Activated effector memory CD4-positive, alpha-beta T cell treated with anti-CD3 and anti-CD28 coated beads, Interleukin-2, amount 50 U/mL, for 16 hours (primary cell): ENCODE data around the gene MTUS2.
"Not testable (repeated sequence)": the region's sequence is repeated elsewhere in the genome, so short reads cannot be mapped to it uniquely, and the experiment has no call there.

Experiments used
- DNase-seq: peaks from one replicate; pipeline ENCODE4 v3.0.0-alpha.2; 2020

The MTUS2 gene

DNA sequence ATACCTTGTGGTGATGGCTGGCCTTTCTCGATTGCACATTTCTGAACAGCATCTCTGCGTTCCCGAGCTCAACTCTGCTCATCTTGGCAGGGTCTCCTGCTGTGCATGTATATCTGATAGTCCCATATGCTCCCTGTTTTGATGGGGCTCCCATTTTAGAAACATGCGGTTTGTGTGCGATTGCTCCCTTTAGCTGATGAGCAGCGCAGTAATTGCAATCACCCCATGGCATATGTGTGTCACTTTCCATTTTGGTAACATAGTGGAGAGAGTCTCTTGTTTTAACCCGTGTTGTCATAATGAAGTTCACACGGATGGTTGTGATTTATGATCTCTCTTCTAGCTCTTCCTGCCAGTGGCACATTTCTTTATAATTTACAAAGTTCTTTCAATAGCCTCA lies 144.7 kb downstream of the MTUS2 start:
- DNase-seq, result no peak

DNA sequence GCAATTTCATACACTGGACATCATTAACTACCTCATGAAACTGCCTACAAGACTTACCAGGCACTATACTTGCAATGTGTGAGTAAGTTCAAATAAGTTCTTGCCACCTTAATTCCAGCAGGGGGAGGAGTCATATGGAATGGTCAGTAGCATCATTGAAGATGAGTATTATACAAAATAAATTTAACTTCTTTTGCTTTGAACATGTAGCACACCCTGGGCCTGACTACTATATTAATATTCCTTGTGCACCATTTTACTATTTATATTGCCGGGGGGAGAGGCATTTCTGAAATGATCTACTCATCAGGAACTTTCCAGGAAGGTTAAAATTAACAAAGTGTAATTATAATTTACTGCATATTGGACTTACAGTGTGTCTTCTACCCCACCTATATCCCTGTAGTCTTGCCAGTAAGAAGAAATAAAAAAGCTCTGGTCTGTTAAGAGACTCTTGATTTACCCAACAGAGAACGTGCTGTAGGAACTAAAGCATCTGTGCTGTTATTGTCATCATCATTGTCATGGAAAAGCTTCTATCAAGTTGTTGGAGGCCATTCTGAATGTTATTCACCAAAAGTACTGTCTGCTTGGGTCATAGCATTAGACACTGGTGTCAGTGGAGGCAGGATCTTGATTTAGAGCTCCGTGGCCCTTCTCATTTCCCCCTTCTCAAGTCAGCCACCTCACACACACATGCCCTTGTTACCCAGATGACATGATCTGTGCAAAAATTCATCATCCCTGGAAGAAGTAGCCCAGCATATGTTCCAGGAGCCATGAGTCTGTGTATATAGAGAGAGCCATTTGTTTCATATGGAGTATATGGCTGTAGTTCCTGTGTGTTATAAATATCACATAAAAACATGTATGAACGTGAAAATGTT lies 147.1 kb downstream of the MTUS2 start:
- no peak for DNase-seq

DNA sequence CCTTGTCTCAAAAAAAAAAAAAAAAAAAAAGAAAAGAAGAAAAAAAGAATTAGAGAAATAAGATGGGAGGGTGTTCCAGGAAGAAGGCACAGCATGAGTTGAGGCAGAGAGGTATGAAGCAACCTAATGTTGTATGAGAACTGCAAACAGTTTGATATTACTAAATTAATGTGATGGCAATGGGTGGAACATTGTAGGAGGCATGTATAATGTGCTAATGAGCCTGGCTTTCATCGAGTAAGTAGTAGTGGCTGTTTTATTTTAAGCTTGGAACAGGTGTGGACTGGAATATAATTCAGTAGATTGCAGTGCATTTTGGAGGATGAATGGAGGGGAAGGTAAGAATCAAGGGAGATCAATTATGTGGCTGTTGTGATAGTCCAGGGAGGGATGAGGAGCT lies 156.1 kb downstream of the MTUS2 start:
- no peak for DNase-seq

DNA sequence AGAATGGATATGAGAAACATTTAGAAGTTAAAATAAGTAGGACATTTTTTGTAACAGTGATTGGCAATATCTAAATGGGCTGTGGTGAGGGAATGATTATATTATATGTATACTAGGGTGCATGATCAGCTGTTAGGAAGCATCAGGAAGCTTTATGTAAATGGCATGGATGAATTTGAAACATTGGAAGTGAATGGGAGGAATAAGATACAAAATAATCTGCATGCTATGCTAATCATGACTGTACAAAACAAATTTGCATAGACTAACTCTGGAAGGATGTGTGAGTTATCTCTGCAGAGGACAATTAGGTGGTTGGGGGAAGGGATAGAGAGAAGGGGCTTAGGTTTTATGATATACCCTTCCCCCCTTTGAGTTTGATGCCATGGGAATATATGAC lies 156.5 kb downstream of the MTUS2 start:
- no peak for DNase-seq

DNA sequence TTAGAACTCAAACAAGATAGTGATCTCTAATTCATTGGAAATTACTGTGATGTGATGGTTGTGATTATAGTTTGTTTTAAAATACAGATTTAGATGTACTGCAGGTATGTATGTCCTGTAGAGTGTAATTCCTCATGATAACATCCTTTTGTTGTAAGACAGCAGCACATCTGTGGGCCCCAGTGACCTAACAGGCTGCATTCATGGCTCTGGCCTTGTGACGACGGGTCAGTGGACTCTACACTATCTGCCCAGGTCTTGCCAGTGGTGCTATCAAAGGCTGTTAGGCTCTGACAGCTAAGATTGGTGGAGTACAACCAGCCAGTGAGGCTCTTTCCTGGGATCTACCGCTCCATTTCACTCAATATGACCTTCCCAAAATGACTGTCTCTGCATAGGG lies 158.4 kb downstream of the MTUS2 start:
- DNase-seq, result no peak

DNA sequence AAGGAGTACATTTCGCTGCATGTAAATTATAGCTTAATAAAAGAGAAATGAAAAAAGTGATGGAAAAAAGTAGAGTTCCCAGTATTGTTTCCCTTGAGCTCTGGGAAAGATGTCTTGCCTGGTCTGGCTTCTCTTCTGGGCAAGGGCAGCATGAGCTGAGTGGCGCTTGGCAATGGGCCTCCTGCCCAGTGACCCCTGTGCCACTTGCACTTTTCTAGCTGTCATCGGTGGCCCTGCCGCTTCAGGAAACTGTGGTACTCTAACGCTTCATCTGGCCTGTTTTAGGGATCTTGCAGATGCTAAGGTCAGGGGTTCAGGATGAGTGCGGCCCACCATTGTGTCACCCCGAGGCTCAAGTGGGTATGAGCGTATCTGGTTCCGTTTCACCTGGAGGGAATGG lies 161.4 kb downstream of the MTUS2 start:
- DNase-seq, result no peak

DNA sequence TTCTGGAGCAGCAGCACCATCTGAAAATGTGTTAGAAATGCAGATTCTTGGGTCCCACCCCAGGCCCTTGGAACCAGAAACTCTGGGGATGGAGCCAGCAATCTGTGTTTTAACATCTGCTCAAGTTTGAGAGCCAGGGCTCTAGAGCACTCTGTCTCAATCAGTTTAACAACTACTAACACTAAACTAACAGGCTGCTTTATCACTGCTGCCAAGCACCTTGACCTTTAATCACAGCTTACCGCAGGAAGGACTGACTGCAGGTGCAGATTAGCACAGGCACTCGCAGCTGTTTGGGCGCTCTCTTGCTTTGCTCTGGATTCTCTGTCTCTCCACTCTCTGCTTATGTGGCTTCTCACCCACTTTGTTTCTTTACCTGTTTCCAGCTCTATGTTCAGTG lies 163.5 kb downstream of the MTUS2 start:
- no peak for DNase-seq

DNA sequence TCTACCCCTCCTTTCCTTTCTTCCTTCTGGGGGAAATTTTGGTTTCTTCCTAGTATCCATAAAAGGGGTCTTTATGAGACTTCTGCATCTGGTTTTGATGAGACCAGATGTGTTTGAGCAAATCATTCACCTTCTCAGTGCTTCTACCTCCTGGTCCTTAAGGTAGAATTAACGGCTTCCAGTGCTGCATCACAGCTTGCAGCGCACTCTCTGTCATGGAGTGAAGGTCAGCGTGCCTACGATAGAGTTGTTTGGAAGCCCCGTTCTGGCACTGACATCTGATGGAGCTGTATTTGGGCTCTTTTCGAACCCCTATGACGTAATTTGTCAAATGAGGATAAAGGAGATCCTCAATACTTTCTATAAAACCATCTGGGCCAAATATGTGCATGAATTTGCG lies 164.2 kb downstream of the MTUS2 start:
- no peak for DNase-seq

DNA sequence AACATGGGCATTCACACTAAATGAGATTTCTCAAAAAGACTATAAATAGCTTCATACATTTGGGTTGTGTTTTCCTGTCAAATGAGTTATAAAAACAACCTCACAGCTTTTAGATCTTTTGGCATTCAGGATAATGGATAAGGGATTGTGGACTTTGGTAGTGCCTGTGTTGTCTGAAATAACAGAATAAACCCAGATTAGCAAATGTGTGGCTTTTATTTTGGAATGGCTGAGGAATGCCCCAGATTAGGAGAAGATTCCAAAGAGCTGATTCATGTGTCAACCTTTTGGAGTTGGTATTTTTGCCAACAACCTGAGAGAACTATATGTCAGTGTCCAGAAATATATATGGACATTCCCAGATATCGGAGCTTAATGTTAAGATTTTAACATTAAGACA lies 164.7 kb downstream of the MTUS2 start:
- no peak for DNase-seq

DNA sequence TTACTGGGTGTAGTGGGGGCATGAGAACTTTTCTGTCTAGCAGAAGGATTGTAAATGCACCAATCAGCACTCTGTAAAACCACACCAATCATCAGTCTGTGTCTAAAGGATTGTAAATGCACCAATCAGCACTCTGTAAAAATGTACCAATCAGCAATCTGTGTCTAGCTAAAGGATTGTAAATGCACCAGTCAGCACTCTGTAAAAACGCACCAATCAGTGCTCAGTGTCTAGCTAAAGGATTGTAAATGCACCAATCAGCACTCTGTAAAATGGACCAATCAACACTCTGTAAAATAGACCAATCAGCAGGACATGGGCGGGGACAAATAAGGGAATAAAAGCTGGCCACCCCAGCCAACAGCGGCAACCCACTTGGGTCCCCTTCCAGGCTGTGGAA lies 170.2 kb downstream of the MTUS2 start:
- DNase-seq, result not testable (repeated sequence)

DNA sequence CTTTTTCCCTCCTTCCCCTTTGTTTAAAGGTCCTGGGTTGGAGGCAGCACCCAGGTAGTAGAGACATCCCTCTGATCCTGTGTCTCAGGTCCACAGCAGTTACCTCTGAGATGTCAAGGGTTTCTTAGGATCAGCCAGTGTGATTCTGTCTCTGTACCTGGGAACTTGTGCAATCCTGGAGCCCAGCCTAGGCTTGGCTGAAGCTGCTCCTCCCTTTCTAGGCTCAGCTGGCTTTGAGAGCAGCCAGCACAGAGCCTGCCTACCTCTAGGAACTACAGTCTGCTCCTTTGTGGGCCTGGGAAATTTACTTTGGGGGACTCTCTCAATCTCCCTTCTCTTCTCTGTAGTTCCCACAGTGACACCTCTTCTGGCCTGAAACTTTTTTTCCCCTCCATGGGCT lies 171.6 kb downstream of the MTUS2 start:
- no peak for DNase-seq

DNA sequence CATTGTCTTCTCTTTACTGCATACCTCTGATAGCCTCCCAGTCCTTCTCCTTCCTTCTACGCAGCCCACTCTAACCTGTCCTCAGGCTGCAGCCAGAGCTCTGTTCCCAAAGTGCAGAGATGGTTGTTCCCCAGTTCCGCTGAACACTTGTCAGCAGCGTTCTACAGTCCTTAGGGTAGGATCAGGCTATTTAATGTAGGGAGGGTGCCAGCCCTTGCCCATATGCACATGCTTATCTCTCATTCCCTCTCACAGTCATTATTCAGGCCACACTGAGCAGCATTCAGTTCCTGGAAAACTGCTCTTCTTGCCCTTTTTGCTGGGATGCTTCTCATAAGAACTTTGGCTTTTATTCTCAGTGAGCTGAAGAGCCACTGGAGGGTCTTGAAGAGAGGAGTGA lies 180.7 kb downstream of the MTUS2 start:
- DNase-seq, result no peak

DNA sequence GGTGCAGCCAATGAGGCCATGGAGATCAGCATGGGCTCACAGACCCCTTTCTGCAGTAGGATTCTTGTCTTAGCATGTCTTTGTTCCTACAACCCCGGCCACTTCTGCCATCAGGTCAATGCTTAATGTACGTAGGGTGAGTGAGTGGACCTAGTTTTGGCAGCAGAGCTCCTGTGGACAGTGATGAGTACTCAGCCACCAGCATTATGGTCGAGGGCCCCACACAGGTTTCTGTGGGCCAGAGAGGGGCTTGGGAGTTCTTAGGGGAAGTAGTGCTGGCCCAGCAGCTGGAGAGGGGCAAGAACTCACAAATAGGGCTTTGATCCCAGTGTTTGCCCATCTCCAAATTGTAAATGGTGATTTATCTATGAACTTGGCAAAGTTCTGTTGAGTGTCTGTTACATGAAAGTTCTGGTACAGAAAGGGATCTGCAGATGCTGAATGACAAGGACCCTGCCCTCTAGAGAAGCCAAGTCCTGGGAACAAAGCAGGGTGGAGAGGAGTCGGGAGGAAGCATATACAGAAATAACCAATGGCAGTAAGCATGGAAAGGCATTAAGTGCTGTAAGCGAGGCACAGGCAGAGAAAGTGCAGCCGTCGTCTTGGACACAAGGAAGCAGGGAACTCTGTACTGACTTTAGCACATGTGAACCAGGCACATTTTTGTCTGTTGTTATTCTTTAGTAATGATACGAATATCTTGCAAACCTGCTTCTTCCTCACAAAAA lies 185.1 kb downstream of the MTUS2 start:
- no peak for DNase-seq

DNA sequence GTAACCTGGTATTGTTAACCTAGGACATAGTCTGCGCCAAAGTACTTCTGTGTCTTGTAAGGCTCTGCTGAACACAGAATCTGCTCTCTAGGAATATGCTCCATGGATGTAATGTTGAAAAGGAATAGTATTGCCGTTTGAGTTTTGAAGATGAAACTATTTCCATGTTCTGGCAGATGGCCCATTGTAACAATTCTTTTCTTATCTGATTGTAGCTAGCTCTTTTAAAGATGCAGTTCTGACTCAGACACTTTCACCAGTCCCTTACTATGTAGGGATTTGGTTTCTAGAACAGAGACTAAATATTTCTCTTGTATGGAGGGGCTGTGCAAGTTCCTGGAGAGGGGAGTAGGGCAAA lies 185.6 kb downstream of the MTUS2 start:
- no peak for DNase-seq

DNA sequence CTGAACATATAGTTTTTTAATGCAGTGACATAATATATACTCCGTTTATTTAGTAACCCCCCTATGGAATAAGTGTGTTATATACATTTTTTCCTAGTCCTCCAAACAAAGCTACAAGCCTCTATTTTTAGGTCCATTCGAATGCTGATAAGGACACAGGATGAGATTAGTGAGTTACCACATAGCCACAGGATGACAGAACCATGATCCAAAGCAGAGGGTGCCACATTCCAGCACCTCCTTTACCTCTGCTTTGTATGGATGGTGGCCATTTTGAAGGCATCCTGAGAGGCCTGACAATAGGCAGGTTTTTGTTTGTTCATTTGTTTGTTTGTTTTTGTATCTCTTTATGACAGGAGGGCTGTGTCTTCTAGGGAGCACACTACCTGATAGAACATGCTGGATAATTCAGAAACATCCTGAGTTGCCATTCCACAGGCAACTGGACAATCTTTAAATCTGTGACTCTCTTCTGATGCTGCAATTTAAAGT lies 186.3 kb downstream of the MTUS2 start:
- no peak for DNase-seq

DNA sequence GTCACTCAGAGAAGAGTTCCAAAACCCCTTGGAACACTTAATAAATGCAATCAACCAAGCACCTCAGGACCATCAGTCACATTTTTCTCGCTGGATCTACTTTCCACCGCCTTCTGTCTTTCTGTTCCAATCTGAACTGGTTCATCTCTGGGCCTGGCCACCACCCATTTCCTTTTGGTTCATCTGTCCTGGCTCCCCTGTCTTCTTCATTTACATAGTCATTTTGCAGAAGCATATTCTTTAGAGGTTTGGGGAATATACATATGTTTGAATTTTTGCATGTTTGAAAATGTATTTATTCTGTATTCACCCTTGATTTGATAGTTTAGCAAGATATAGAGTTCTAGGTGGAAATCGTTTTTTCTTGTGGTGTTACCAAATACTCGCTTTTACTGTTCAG lies 188.2 kb downstream of the MTUS2 start:
- no peak for DNase-seq

DNA sequence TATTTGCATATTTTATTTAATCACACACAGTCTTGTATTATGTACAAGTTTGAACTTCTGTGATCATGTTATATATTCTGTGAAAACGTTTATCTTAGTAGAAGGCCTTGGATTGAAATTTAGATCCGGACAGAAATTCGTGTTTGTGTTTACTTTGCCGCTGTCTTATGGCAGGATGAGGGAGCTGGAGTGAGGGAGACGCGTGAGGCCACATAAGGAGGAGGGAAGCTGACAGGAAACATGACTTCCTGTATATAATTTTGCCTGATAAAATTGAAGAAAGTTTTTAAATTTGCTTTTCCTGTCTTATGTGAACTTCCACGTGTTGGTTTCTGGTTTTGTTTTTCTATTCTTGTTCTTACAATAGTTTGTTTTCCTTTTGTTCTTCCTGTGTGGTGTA lies 200.2 kb downstream of the MTUS2 start:
- no peak for DNase-seq

DNA sequence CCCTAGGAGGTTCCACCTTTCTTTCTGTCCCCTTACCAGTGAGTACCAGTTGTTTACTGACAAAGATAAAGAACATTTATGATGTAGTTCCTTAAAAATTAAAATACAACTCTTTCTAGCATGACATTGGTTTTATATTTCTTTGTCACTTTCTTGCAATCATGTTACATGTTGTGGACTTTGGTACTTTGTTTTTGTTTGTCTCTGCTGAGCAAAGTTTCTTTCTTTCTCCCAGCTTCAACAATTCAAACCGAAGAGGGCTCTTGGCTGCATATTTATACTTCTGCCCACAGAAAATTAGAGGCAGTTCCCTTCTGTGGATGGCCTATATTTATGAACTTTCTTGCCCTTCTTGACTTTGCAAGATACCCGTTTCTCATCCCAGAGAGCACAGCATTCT lies 201.2 kb downstream of the MTUS2 start:
- no peak for DNase-seq

DNA sequence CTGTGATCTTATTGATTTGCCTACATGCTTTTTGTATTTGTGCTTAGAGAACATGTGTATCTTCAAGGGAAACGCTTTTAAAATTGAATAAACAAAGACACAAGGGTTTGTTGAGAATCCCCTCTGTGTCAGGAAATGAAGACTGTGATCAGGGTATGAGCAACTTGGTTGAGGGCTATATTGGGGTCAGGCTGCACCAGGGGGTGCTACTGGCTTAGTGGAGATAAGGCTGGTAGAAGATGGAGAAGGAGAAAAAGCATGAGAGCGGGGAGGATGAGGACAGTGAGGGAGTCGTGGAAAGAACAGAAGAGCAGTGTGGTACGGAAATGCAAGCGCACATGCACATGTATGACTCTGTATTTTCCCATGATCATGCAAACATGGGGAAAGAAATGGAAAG lies 201.6 kb downstream of the MTUS2 start:
- no peak for DNase-seq

DNA sequence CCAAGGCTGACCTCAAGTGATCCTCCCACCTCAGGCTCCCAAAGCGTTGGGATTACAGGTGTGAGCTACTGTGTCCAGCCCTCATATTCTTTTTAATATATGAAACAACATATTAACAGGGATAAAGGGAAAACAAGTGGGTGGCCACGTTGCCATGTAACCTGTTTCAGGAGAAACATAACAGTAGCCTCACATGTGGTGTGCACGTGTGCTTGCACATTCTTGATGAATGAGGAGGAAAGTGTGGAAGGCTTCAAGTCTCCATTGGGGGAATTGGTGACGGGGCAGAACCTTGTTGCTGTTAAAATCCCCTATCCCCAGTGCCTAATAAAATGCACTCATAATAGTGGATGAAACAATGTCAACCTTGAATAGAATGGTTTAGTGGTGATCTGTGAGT lies 202.3 kb downstream of the MTUS2 start:
- no peak for DNase-seq

DNA sequence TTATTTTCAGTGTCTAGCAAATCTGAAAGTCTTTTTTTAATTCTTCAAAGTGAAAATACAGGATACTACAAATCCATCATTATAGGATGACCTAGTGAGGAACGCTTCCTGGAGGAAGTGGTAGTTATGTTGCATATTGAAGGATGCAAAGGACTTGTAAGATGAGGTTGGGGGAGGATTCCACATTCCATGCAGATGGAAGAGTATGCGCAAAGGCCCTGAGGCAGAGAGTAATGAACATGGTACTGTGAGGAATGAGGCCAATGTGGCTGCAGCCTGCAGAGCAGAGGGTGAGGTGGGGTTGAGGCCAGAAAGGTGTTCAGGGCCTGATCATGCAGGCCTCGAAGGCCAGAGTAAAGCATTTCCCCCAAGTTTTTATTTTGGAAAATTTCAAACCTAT lies 202.8 kb downstream of the MTUS2 start:
- no peak for DNase-seq

DNA sequence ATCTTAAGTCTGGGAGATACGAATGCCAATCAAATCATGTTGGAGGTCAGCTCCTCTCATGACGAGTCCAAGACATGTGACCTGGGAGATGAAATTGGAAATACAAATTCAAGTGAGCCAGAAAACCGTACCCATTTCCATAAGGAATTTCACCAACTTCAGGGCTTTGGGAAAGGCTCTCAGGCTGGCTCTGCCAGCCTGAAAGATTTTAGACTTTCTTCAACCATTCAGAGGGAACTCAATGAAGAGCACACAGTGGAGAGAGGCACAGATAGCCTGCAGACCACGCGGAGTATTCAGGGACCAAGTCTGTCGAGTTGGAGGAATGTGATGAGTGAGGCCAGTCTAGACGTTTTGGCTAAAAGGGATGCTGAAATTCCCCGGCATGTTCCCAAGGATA lies 204.6 kb downstream of the MTUS2 start:
- no peak for DNase-seq

DNA sequence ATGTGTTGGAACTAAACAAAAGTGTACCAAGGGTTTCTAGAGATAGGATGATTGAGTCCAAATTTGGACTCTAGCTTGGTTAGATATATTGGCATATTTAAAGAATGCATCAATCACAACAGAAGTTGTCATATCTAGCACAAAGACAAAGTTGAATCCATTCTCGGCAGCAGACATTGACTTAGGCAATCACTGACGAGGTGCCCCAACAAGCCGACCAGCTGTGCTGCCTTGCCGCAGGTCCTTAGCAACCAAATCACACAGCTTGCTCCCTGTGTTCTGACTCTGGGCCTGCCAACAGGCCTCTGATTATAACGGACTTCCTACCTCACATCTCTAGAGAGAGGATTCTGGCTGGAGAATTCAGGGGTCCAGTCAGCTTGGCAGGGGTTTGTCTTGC lies 208.7 kb downstream of the MTUS2 start:
- DNase-seq, result no peak

DNA sequence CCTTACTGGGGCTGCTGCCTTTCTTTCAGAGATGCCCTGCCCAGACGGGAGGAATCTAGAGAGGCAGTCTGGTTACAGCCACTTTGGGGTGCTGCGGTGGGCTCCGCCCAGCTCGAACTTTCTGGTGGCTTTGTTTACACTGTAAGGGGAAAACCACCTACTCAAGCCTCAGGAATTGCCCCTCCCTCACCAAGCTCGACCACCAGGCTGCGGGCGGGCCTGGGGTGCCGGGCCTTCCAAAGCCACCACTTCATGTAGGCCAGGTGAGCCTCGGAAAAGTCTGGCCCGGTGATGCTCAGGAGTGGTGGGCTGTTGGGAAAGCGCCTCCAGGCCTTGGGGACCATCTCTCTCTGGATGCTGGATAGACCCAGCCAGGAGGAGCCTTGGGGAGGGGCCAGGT lies 218.6 kb downstream of the MTUS2 start:
- DNase-seq, result no peak

DNA sequence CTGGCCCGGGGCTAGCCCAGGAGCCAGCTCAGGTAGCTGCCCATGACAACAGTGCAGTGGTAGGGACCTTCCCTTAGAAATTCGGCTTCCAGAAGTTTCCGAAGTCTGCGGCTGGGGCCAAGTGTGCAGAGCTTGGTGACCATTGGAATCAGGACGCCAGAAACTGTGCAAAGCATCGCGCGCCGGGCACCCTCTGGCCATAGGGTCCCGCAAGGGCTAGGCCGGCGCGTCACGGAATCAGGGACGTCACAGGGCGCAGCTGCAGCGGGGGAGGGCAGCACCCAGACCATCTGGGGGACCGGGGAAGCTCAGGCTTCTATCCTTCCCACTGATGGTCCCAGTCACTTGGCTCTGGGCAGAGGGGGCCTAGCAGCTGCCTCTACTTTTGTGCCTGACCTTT lies 219.1 kb downstream of the MTUS2 start:
- no peak for DNase-seq
